Stimulated activated CD4-positive, alpha-beta T cell treated with anti-CD3 and anti-CD28 coated beads, Interleukin-4, amount 100 ng/mL, for 24 hours (primary cell): ENCODE measurements around the gene SPATA24.
"Not testable (repeated sequence)": the region's sequence is repeated elsewhere in the genome, so short reads cannot be mapped to it uniquely, and the experiment has no call there.

Experiments
- DNase-seq: peaks from one replicate; pipeline ENCODE4 v3.0.0-alpha.2; 2020

The SPATA24 gene

GRCh38 chr5:139394123-139394653 is 9.7 kb downstream of the SPATA24 start:
- peak; percentile 57 for DNase-seq

GRCh38 chr5:139393497-139394122 is 10.3 kb downstream of the SPATA24 start:
- DNase-seq: no peak

GRCh38 chr5:139392678-139393496 is 11.0 kb downstream of the SPATA24 start:
- peak; percentile 78 for DNase-seq

- no peak for DNase-seq
Observed at GRCh38 chr5:139392324-139392677, 11.6 kb downstream of the SPATA24 start.

- DNase-seq: no peak
Observed at GRCh38 chr5:139391570-139392323, 12.1 kb downstream of the SPATA24 start.

DNA sequence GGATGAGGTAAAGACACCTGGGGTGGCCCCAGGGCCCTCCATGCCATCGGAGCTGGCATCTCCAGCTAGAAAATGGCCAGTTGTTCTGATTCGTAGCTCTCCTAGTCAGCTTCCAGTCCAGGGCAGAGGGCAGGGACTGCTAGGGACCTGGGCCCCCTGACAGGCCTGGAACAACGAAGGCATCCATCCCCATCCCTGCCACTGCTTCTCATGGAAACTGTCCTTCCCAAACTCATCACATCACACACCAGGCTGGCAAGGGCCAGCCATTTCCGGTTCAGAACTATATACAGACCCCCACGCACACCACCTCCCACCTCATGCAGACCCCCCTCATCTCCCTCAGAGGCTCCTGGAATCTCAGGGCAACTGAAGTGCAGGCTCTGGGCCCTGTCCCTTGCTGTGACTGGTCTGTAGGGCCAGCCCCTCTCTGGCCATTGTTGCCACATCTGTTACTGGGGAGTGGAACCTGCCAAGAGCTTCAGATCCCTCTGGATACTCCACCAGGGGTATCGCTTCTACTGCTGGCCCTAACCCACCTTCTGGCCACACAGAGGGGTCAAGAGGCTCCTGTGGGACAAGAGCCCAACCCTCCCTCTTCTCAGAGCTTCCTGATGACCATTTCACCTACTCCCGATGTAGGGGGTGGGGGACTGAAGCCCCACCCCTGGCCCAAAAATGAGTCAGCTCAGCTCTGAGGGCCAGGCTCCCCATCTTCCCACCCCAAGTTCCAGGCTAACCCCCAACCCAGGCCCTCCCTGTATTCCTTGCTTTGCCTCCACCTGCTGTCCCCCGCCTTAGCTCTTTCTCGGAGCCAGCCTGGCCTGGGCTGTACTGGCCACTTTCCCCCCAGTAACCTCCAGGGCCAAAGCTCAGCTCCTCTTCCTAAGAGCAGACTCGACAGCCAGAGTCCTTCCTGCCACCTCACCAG is 13.0 kb downstream of the SPATA24 start:
- DNase-seq: no peak

DNA sequence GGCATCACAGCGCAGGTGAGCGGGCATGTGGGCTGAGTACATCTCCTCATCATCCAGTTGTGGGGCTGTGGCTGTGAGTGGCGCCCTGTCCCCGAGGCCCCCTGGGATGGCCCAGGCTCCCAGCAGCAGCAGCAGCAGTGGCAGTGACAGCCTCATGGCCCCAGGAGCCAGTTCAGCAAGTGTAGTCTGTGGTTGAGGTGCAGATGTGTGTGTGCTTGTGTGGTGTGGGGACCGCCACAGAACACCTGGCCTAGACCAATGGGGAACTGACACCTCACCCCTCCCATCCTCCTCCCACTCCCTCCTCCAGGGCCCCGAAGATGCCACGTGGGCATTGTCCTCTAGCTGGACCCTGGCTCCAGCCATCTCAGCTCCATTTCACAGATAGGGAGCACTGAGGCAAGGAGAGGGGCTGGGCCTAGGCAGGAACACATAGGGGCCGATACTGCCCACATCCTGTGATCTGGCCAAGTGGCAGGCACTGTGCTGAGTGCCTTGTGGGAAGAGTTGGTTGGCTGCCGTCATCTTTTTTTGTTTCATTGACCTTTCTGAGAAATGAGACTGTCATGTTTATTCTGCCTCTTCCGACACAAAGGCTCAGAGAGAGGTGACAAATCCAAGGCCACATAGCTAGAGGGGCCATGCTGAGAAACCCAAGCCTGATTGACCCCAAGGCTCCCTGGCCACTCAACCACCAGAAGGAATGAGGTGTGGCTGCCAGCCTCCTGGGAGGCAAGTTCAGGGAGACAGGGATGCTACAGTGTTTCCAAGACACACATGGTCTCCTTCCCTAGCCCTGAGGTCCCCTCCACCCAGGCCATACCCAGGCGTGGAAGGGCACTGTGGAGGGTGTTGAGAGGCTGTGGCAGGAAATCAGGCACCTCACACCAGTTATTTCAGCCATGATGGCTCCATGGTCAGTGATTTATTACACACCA is 13.9 kb downstream of the SPATA24 start, which contains the start of gene MZB1:
Gene MZB1 (minus strand): TSS at position 213 of the 938 bp plus-strand sequence. CDS start 57 bp downstream, at position 156.
- DNase-seq: peak; percentile 54

DNA sequence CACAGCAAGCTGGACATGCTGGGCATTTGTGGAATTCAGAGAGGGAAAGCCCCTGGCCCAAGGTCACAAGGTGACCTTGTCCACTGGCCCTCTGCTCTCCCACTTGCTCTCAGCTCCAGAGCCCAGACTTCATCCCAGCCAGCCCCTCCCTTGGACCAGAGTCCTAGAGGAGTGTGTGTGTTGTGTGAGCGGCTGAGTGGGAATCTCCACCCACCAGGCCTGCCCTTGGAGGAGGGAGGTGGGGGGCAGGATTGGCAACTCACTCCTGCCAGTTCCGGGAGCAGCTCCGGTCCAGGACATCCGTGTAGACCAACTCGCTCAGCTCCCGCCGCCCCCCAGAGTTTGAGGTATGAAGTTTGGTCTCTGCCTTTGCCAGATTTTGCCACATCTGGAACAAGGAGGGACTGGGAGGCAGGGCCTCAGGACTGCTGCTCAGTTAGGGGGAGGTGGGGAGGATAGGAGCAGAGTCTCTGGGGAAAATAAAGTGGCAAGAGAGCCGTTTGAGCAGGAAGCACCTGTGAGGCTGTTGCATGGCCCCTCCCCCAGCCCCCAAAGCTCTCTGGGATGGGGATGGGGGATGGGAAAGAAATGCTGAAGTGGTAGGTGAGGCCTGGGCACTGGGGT is 15.6 kb downstream of the SPATA24 start:
- no peak for DNase-seq

- DNase-seq: no peak
Observed at GRCh38 chr5:139387611-139388197, 16.2 kb downstream of the SPATA24 start.

DNA sequence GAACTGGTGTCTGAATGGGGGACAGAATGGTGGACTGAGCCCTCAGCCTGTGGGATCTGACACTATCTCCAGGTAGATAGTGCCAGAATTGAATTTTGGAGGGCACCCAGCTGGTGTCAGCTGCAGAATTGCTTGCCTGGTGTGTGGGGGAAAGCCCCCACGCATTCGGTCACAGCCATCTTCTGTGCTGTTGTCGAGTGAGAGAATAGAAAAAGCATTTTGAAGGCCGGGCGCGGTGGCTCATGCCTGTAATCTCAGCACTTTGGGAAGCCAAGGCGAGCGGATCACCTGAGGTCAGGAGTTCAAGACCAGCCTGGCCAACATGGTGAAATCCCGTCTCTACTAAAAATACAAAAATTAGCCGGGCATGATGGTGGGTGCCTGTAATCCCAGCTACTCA is 16.9 kb downstream of the SPATA24 start:
- not testable (repeated sequence) for DNase-seq

GRCh38 chr5:139386050-139386438 is 17.8 kb downstream of the SPATA24 start:
- DNase-seq: no peak

- DNase-seq: no peak
Observed at GRCh38 chr5:139385061-139386049, 18.5 kb downstream of the SPATA24 start.

GRCh38 chr5:139384591-139385051 is 19.3 kb downstream of the SPATA24 start:
- DNase-seq: no peak

GRCh38 chr5:139383993-139384590 is 19.8 kb downstream of the SPATA24 start:
- no peak for DNase-seq

GRCh38 chr5:139383275-139383992 is 20.5 kb downstream of the SPATA24 start, which contains the start of gene SLC23A1:
Gene SLC23A1 (minus strand): TSS chr5:139383297. CDS start chr5:139383253, 44 bp downstream.
- no peak for DNase-seq

DNA sequence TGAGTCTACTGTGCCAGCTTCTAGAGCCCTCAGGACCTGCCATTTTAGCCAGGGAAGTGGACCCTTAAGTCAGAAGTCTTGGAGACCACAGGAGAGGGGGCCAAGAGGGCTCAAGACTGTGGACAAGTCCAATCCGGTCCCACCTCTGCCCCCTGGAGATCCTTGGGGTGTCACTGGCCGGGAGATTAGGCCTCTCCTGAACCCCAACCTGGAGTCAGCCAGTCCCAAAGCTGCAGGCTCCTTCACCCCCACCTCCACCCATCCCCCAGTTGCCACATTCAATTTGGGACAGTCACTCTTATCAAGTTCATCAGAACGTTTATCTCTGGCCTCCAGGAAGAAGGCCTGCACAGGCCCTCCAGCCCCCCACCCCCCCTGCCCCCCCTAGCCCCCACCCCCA is 21.1 kb downstream of the SPATA24 start:
- DNase-seq: no peak
